ENCODE results near the gene LAMC2.

LAMC2 gene

DNA sequence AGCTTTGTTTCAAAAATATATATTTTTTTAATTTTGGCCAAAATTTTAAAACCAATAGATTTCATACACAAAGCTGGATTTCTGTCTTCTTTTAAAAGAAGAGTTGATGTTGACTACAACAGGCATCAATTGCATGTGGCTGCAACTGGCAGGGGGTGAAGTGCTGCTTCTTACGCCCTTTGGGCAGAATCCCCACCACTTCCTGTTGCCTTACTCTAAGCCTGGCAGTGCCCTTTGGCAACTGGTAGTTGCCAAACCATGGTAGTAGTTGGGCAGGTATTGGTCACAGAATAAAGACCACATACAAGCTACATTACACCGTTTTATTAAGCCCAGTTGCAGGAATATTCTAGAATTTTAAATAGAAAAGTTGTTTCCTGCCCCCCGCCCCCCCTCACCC, 17.0 kb downstream of the LAMC2 start:
- no peak for DNase-seq (ENCODE audit: low spot score)
- in situ Hi-C loops (cut with MboI; ENCODE audit: low pct_unique_long_range_greater_than_20kb, low sequenced_read_pairs, unreplicated experiment) = loop anchor here (25.0 kb wide), 1 partner anchor 241 kb away; the partner anchor contains the start of gene SHCBP1L
- TF ChIP-seq CTCF (IDR thresholded peaks at IDR 0.05; ENCODE audit: extremely low read depth, insufficient read depth, missing control alignments) = no peak

DNA sequence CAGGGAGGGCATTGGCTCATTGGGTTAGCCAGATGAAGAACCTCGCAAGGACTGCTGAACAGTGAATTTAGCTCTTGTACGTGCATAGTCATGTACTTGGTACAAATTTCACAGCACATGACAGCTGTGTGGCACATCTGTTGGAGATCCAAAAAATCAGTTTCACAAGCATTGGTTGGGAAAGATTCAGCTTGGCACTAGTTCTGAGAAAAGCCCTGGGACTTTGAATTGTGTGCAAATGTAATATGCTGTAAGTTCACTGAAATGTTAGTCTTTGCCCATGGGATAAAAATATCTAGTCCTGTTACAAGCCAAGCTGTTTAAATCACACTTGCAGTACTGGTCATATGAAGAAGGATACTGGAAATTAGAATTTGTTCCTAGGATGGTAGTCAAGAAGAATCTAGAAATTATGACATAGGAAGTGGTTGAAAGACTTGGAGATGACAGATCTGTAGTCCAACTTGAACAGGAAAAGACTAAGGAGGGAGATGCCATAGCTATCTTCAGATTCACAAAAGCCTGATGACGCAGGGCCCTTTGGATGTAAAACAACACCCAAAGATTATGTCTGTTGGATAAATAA, 19.2 kb downstream of the LAMC2 start:
- in situ Hi-C loops (cut with MboI; ENCODE audit: low pct_unique_long_range_greater_than_20kb, low sequenced_read_pairs, unreplicated experiment) = loop anchor here (25.0 kb wide), 1 partner anchor 243 kb away; the partner anchor contains the start of gene SHCBP1L
- TF ChIP-seq CTCF (IDR thresholded peaks at IDR 0.05; ENCODE audit: extremely low read depth, insufficient read depth, missing control alignments) = no peak
- DNase-seq (ENCODE audit: low spot score) = no peak

DNA sequence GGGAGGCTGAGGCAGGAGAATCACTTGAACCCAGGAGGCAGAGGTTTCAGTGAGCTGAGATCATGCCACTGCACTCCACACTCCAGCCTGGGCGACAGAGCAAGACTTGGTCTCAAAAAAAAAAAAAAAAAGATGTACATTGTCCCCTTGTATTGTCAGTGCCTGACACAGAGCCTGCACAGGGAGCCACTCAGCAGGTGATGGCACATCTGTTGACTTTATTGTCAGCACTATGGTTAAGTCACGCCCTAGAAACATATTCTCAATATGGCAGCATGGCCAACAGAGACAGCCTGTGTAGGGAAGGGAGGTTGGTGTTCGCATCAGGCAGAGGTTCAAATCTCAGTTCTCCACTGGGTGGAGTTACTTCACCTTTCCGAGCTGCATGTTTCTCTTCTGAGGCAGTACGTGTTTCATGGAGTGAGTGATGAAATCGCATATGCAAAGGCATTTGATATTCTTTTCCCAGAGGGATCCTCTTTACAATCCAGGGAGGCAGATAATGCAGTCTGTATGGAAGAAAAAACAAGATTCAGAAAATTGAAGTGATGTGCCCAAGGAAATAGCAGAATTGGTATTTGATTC, 20.6 kb downstream of the LAMC2 start:
- no peak for TF ChIP-seq CTCF (IDR thresholded peaks at IDR 0.05; ENCODE audit: extremely low read depth, insufficient read depth, missing control alignments)
- DNase-seq (ENCODE audit: low spot score) = no peak
- in situ Hi-C loops (cut with MboI; ENCODE audit: low pct_unique_long_range_greater_than_20kb, low sequenced_read_pairs, unreplicated experiment) = loop anchor here (25.0 kb wide), 1 partner anchor 244 kb away; the partner anchor contains the start of gene SHCBP1L

- in situ Hi-C loops (cut with MboI; ENCODE audit: low pct_unique_long_range_greater_than_20kb, low sequenced_read_pairs, unreplicated experiment) = loop anchor here (25.0 kb wide), 1 partner anchor 247 kb away; the partner anchor contains the start of gene SHCBP1L
- TF ChIP-seq CTCF (IDR thresholded peaks at IDR 0.05; ENCODE audit: extremely low read depth, insufficient read depth, missing control alignments) = no peak
- DNase-seq (ENCODE audit: low spot score) = peak; percentile 62
Measured at GRCh38 chr1:183209533-183210158, 23.6 kb downstream of the LAMC2 start.

- TF ChIP-seq CTCF (IDR thresholded peaks at IDR 0.05; ENCODE audit: extremely low read depth, insufficient read depth, missing control alignments) = no peak
- no peak for DNase-seq (ENCODE audit: low spot score)
- in situ Hi-C loops (cut with MboI; ENCODE audit: low pct_unique_long_range_greater_than_20kb, low sequenced_read_pairs, unreplicated experiment) = loop anchor here (25.0 kb wide), 1 partner anchor 248 kb away; the partner anchor contains the start of gene SHCBP1L
Measured at GRCh38 chr1:183210681-183211080, 24.6 kb downstream of the LAMC2 start.

- no peak for DNase-seq (ENCODE audit: low spot score)
- no peak for TF ChIP-seq CTCF (IDR thresholded peaks at IDR 0.05; ENCODE audit: extremely low read depth, insufficient read depth, missing control alignments)
- in situ Hi-C loops (cut with MboI; ENCODE audit: low pct_unique_long_range_greater_than_20kb, low sequenced_read_pairs, unreplicated experiment) = loop anchor here (25.0 kb wide), 1 partner anchor 251 kb away; the partner anchor contains the start of gene SHCBP1L
Measured at GRCh38 chr1:183212870-183213269, 26.8 kb downstream of the LAMC2 start.
